H1 (cell line): ENCODE results near the gene SSB. TPM values are rescaled to one million over a fixed set of nuclear protein-coding genes. Genes with fewer than 3 reads are reported as not detected.

Experiments
- CTCF ChIA-PET: fragments of 300-600 bp; sonication (Branson Sonifier 250); formaldehyde crosslinking; loops from one replicate; lab custom pipeline; 2021; ENCODE audit not compliant: partially characterized antibody; lab: Charles Lee
- POLR2A ChIA-PET: fragments of 300-600 bp; sonication (Branson Sonifier 250); formaldehyde crosslinking; loops from one replicate; lab custom pipeline; 2021; ENCODE audit warnings: inconsistent platforms; ENCODE audit not compliant: partially characterized antibody; lab: Charles Lee
- DNase-seq, 2 experiments: peaks; one replicate each; pipeline versions ENCODE4 v3.0.0 to v3.0.0-alpha.2; 2010 to 2022; ENCODE audit warnings: low spot score in 2 of 2, low read depth in 1 of 2, mixed read lengths in 1 of 2
- FAIRE-seq: peaks from 2 replicates; lab custom pipeline; 2011; peaks lifted over from hg19 to GRCh38; lab: Jason Lieb, UNC
- H2AFZ ChIP-seq: 2 replicates; pipeline ENCODE4 v1.8.1; 2012; ENCODE audit warnings: low read length, inconsistent platforms
- H2AK5ac ChIP-seq: 2 replicates; pipeline ENCODE4 v1.6.1; 2013; ENCODE audit warnings: low read depth, low read length
- H2BK120ac ChIP-seq: replicated peaks from 2 replicates; pipeline ENCODE3; 2013; ENCODE audit warnings: low read depth, low read length, inconsistent platforms
- H2BK12ac ChIP-seq: 2 replicates; pipeline ENCODE4 v1.6.1; 2013; ENCODE audit warnings: low read depth, low read length
- H2BK15ac ChIP-seq: 2 replicates; pipeline ENCODE4 v1.6.1; 2013; ENCODE audit warnings: low read length
- H2BK20ac ChIP-seq: 2 replicates; pipeline ENCODE4 v1.6.1; 2013; ENCODE audit warnings: low read length
- H2BK5ac ChIP-seq: 2 replicates; pipeline ENCODE4 v1.6.1; 2013; ENCODE audit warnings: low read depth, low read length
- H3K14ac ChIP-seq: 2 replicates; pipeline ENCODE4 v1.6.1; 2013; ENCODE audit warnings: inconsistent platforms; ENCODE audit not compliant: insufficient read length
- H3K18ac ChIP-seq: 2 replicates; pipeline ENCODE4 v1.6.1; 2013; ENCODE audit warnings: low read length; ENCODE audit errors: extremely low read depth
- H3K23ac ChIP-seq: 2 replicates; pipeline ENCODE4 v1.6.1; 2013; ENCODE audit warnings: inconsistent platforms; ENCODE audit not compliant: insufficient read length
- H3K23me2 ChIP-seq: 2 replicates; pipeline ENCODE4 v1.6.1; 2013; ENCODE audit warnings: low read depth, low read length
- H3K27ac ChIP-seq: 2 replicates; pipeline ENCODE4 v1.6.1; 2011; ENCODE audit warnings: low read depth, low read length, inconsistent platforms
- H3K27me3 ChIP-seq, 4 experiments: replicated peaks in 1 of 4; 1 replicate in 1 of 4; 2 replicates in 3 of 4; pipeline versions ENCODE4 v1.6.1 to v1.8.1; 2011 to 2013; ENCODE audit warnings: low read length in 3 of 4, mild to moderate bottlenecking in 3 of 4, inconsistent platforms in 2 of 4, mixed read lengths in 2 of 4, moderate library complexity in 1 of 4; ENCODE audit not compliant: control insufficient read depth in 3 of 4, insufficient read depth in 3 of 4; ENCODE audit errors: extremely low read depth in 1 of 4
- H3K36me3 ChIP-seq, 4 experiments: 2 replicates each; pipeline versions ENCODE4 v1.6.1 to v1.8.1; 2011 to 2013; ENCODE audit warnings: mild to moderate bottlenecking in 4 of 4, low read length in 3 of 4, moderate library complexity in 2 of 4, control low read depth in 1 of 4, inconsistent platforms in 1 of 4; ENCODE audit not compliant: insufficient read depth in 4 of 4, control insufficient read depth in 2 of 4
- H3K4ac ChIP-seq: replicated peaks from 2 replicates; pipeline ENCODE3; 2013; ENCODE audit warnings: low read length, low read depth, mixed read lengths, inconsistent platforms; ENCODE audit not compliant: insufficient read length
- H3K4me1 ChIP-seq, 4 experiments: replicated peaks in 1 of 4; 1 replicate in 1 of 4; 2 replicates in 3 of 4; pipeline versions ENCODE4 v1.6.1 to v1.8.1; 2011 to 2013; ENCODE audit warnings: low read length in 3 of 4, inconsistent platforms in 2 of 4, mixed read lengths in 1 of 4; ENCODE audit not compliant: insufficient read depth in 4 of 4, control insufficient read depth in 3 of 4
- H3K4me2 ChIP-seq, 2 experiments: 2 replicates each; pipeline versions ENCODE4 v1.6.1 to v1.8.1; 2011 to 2013; ENCODE audit warnings: low read depth in 2 of 2, low read length in 2 of 2, control low read depth in 1 of 2, inconsistent platforms in 1 of 2, mild to moderate bottlenecking in 1 of 2; ENCODE audit not compliant: insufficient read depth in 1 of 2
- H3K4me3 ChIP-seq, 4 experiments: fragments of 200-600, 300-600 bp in 1 of 4; sonication (generic), shearing (Covaris generic), sonication (Bioruptor Twin) in 1 of 4; 2 replicates each; pipeline versions ENCODE4 v1.5.1 to v1.8.1; 2011 to 2016; ENCODE audit warnings: low read length in 4 of 4, low read depth in 3 of 4, control low read depth in 2 of 4, inconsistent platforms in 2 of 4, mild to moderate bottlenecking in 2 of 4, mixed read lengths in 1 of 4, moderate library complexity in 1 of 4; ENCODE audit not compliant: insufficient read depth in 2 of 4; ENCODE audit errors: extremely low read depth in 1 of 4
- H3K56ac ChIP-seq: replicated peaks from 2 replicates; pipeline ENCODE3; 2013; ENCODE audit warnings: low read depth, mild to moderate bottlenecking, mixed read lengths, low read length, inconsistent platforms; ENCODE audit not compliant: insufficient read length
- H3K79me1 ChIP-seq: 2 replicates; pipeline ENCODE4 v1.6.1; 2013; ENCODE audit warnings: low read depth, low read length, control low read depth
- H3K79me2 ChIP-seq, 2 experiments: 2 replicates each; pipeline versions ENCODE4 v1.6.1 to v1.8.1; 2012 to 2013; ENCODE audit warnings: low read length in 2 of 2, mild to moderate bottlenecking in 2 of 2, inconsistent platforms in 1 of 2; ENCODE audit not compliant: insufficient read depth in 2 of 2, control insufficient read depth in 1 of 2
- H3K9ac ChIP-seq, 4 experiments: replicated peaks in 1 of 4; 1 replicate in 1 of 4; 2 replicates in 3 of 4; pipeline versions ENCODE4 v1.6.1 to v1.8.1; 2011 to 2013; ENCODE audit warnings: low read depth in 3 of 4, low read length in 3 of 4, control low read depth in 2 of 4, mild to moderate bottlenecking in 2 of 4, moderate library complexity in 2 of 4, inconsistent platforms in 1 of 4; ENCODE audit errors: extremely low read depth in 1 of 4
- H3K9me3 ChIP-seq, 2 experiments: 2 replicates each; pipeline versions ENCODE4 v1.6.1 to v1.8.1; 2012 to 2013; ENCODE audit warnings: mild to moderate bottlenecking in 2 of 2, moderate library complexity in 2 of 2, control low read depth in 1 of 2, inconsistent platforms in 1 of 2, low read depth in 1 of 2, low read length in 1 of 2, mixed read lengths in 1 of 2; ENCODE audit not compliant: insufficient read depth in 2 of 2
- H4K20me1 ChIP-seq, 2 experiments: replicated peaks in 1 of 2; 2 replicates each; pipeline versions ENCODE3 to v1.8.1; 2011 to 2013; ENCODE audit warnings: inconsistent platforms in 2 of 2, low read length in 2 of 2, mild to moderate bottlenecking in 1 of 2; ENCODE audit not compliant: insufficient read depth in 2 of 2, control insufficient read depth in 1 of 2
- H4K5ac ChIP-seq: 2 replicates; pipeline ENCODE4 v1.6.1; 2013; ENCODE audit warnings: low read length, low read depth, mixed read lengths, inconsistent platforms; ENCODE audit not compliant: insufficient read length
- H4K8ac ChIP-seq: 2 replicates; pipeline ENCODE4 v1.8.0; 2013; ENCODE audit warnings: mild to moderate bottlenecking, moderate library complexity, low read length, inconsistent platforms; ENCODE audit not compliant: insufficient read depth; ENCODE audit errors: extremely low read depth
- H4K91ac ChIP-seq: replicated peaks from 2 replicates; pipeline ENCODE3; 2013; ENCODE audit warnings: low read length, mixed read lengths, inconsistent platforms; ENCODE audit not compliant: insufficient read length
- WGBS, 2 experiments: shearing (Covaris generic) in 1 of 2; methylation state at CpG; one replicate each; pipeline versions ENCODE4 v1.1.6 to v1.1.7; 2013 to 2015; ENCODE audit warnings: low lambda C conversion rate in 2 of 2, mixed read lengths in 2 of 2, inconsistent platforms in 1 of 2, low coverage in 1 of 2, missing lambda C conversion rate in 1 of 2; ENCODE audit not compliant: insufficient replicate concordance in 2 of 2, insufficient coverage in 1 of 2, insufficient read length in 1 of 2; ENCODE audit errors: extremely low coverage in 1 of 2, missing lambda C conversion rate in 1 of 2; 5-methylcytosine and 5-hydroxymethylcytosine counted together
- polyA plus RNA-seq, 7 experiments: library from polyadenylated mRNA; depleted of rRNA in 3 of 7; stranded (reverse) in 5 of 7; unstranded in 2 of 7; fragments of >200 nt in 5 of 7; fragments of 200-250 nt in 2 of 7; gene quantifications; 1 replicate in 5 of 7; 2 replicates in 1 of 7; 4 replicates in 1 of 7; pipeline versions ENCODE4 v1.2.1 to v1.2.3, GENCODE V29; 2011 to 2013; ENCODE audit warnings: missing spikeins in 2 of 7, mixed read lengths in 2 of 7
- total RNA-seq: library from RNA; stranded (reverse); fragmentation: NEBNext Ultra II Directional; extraction: Animal tissue kit (Norgen Biotek cat#: 25700); gene quantifications from 2 replicates; pipeline ENCODE4 v1.2.1, GENCODE V29; 2021

SSB gene
- total and polyA plus RNA-seq, 2 of the 8 experiments (the other 6 are each of a cell fraction or from before 2014, with no cell fraction given): 60.8 to 270 TPM

- no peaks in the 10 kb centered on the region for H3K79me1 ChIP-seq
- no peak overlapping the region for H2BK120ac ChIP-seq
- H3K14ac ChIP-seq: no peak overlapping the region
- H3K56ac ChIP-seq: no peak overlapping the region
- H2AK5ac ChIP-seq: no peak overlapping the region
- 91% methylated on average over 2 of the region's 2 CpGs; no CpG with 5 or more reads in 1 of the 2 experiments for WGBS, 2 experiments
- DNase-seq (no peak), FAIRE-seq (no peak)
- H4K5ac ChIP-seq: no peak overlapping the region
- H3K4me3 ChIP-seq: no peak overlapping the region
- H2BK5ac ChIP-seq: no peak overlapping the region
- peaks cover 0 to 3% (median 0%) of the 10 kb centered on the region in 4 experiments; a peak in 1 of 8 replicates for H3K36me3 ChIP-seq
- no peak overlapping the region for H4K8ac ChIP-seq
- H4K20me1 ChIP-seq: no peaks in the 10 kb centered on the region
- no peak overlapping the region for H2BK15ac ChIP-seq
- no peaks in the 10 kb centered on the region for H3K23me2 ChIP-seq
- no peak overlapping the region for H2AFZ ChIP-seq
- H2BK20ac ChIP-seq: no peak overlapping the region
- H3K23ac ChIP-seq: no peak overlapping the region
- no peaks in the 10 kb centered on the region for H3K4me1 ChIP-seq
- ChIA-PET CTCF (no interaction called here), POLR2A (interaction anchor here (1.4 kb wide), 1 partner anchor 10 kb away, joined by 3 read pairs; no protein-coding TSS in a partner anchor)
- no peak overlapping the region for H4K91ac ChIP-seq
- no peak overlapping the region for H3K4me2 ChIP-seq
- H3K9ac ChIP-seq: no peak overlapping the region
- H3K9me3 ChIP-seq: no peaks in the 10 kb centered on the region
- no peak overlapping the region for H3K18ac ChIP-seq
- H3K27ac ChIP-seq: no peak overlapping the region
- H2BK12ac ChIP-seq: no peak overlapping the region
- H3K79me2 ChIP-seq: peaks cover 0 to 35% of the 10 kb centered on the region in 2 experiments; a peak in 2 of 4 replicates
- H3K4ac ChIP-seq: no peak overlapping the region
- no peaks in the 10 kb centered on the region for H3K27me3 ChIP-seq
These were observed 40.2 kb downstream of the SSB start for GRCh38 chr2:169838743-169839489.
